ENCODE data around the gene KDM4B. TPM values are rescaled to one million over a fixed set of nuclear protein-coding genes. Genes with fewer than 3 reads are reported as not detected.

Gene KDM4B
- total RNA-seq, 1 experiment from 2014 or later: 43.7 TPM

- H3K9me3 ChIP-seq (ENCODE audit: control insufficient read depth, low read depth, low read length): no peaks in the 10 kb centered on the region
- DNase-seq: no peak
- Mint-ChIP-seq H3K36me3 (ENCODE audit: insufficient read depth in 1 of 3, low read depth in 3 of 3) (peaks cover 45 to 88% (median 75%) of the 10 kb centered on the region in 3 experiments), H3K27me3 (ENCODE audit: low read depth) (no peaks in the 10 kb centered on the region; the same call in 1 of the 2 replicates), H3K4me1 (no peaks in the 10 kb centered on the region), H3K9me3 (no peaks in the 10 kb centered on the region), H3K27ac (peak overlapping the region in 2 of 3 experiments; percentile 72 to 90; a peak in 5 of 7 replicates), H3K4me3 (no peak overlapping the region; a peak in 1 of 5 replicates)
- H4K91ac ChIP-seq (ENCODE audit: insufficient read length, low read depth, low read length): no peak overlapping the region
- H2AK5ac ChIP-seq (ENCODE audit: insufficient read length, low read length): no peak overlapping the region
- no peak overlapping the region for H3K14ac ChIP-seq (ENCODE audit: insufficient read depth, low read length)
- H3K4me2 ChIP-seq (ENCODE audit: insufficient read depth, insufficient read length, low read length): no peak overlapping the region
- H3K23me2 ChIP-seq (ENCODE audit: insufficient read length, low read depth, low read length, poor library complexity, severe bottlenecking): peaks cover 2% of the 10 kb centered on the region
- no peak overlapping the region for H3K18ac ChIP-seq (ENCODE audit: insufficient read length, low read depth, low read length)
- H2BK20ac ChIP-seq (ENCODE audit: low read depth, low read length, poor library complexity, severe bottlenecking): no peak overlapping the region
- H3K4me1 ChIP-seq (ENCODE audit: insufficient read depth, low read length): no peaks in the 10 kb centered on the region
- no peak overlapping the region for H2BK12ac ChIP-seq (ENCODE audit: insufficient read length, low read depth, low read length)
- no peak overlapping the region for H3K27ac ChIP-seq (ENCODE audit: insufficient read length, low read depth, low read length)
- no peak overlapping the region for H3K4ac ChIP-seq (ENCODE audit: low read depth, low read length)
- no peaks in the 10 kb centered on the region for H4K20me1 ChIP-seq (ENCODE audit: control insufficient read depth, insufficient read depth, insufficient read length)
- TF ChIP-seq CTCF (conservative IDR thresholded peaks at IDR 0.05): no peak
- no peak overlapping the region for H3K23ac ChIP-seq (ENCODE audit: insufficient read length, low read depth, low read length)
- H2BK15ac ChIP-seq (ENCODE audit: low read depth, low read length): no peak overlapping the region
- H3K79me2 ChIP-seq (ENCODE audit: insufficient read depth, low read length): no peaks in the 10 kb centered on the region
- no peak overlapping the region for H4K5ac ChIP-seq (ENCODE audit: insufficient read length, low read depth, low read length)
- no peak overlapping the region for H2BK5ac ChIP-seq (ENCODE audit: insufficient read length, low read length)
- H4K8ac ChIP-seq (replicated peaks; ENCODE audit: insufficient read length, low read depth, low read length): no peak overlapping the region
- H3K56ac ChIP-seq (ENCODE audit: insufficient read length, low read depth, low read length): no peak overlapping the region
- H3K9ac ChIP-seq (ENCODE audit: extremely low read depth, insufficient read length, low read length): no peak overlapping the region
- no peaks in the 10 kb centered on the region for H3K27me3 ChIP-seq (ENCODE audit: insufficient read depth, low read length)
- H2BK120ac ChIP-seq (ENCODE audit: low read depth, low read length, poor library complexity, severe bottlenecking): no peak overlapping the region
- no peak overlapping the region for H3T11ph ChIP-seq (ENCODE audit: low read length)
- no peaks in the 10 kb centered on the region for H3K79me1 ChIP-seq (ENCODE audit: insufficient read depth, low read depth, low read length, poor library complexity, severe bottlenecking)
- no CpG with 5 or more reads among the region's 11 CpGs for WGBS (ENCODE audit: extremely low coverage, insufficient read length, low lambda C conversion rate)
- H2AFZ ChIP-seq (ENCODE audit: low read length): no peak overlapping the region
Measured at GRCh38 chr19:4951656-4952055, 17.3 kb upstream of the KDM4B start.
